ENCODE measurements around the gene HSD11B1L.

HSD11B1L gene

GRCh38 chr19:5682107-5682482 is 1.3 kb downstream of the HSD11B1L start:
- Histone ChIP-seq H3K4me3 (ENCODE audit: low read depth, low read length) (no peak overlapping the region), H3K4me2 (ENCODE audit: low read length) (no peak overlapping the region), H2AK5ac (ENCODE audit: low read length) (no peak overlapping the region), H3K36me3 (ENCODE audit: control insufficient read depth in 1 of 2, insufficient read depth in 2 of 2, low read length in 2 of 2) (peaks cover 6 to 8% of the 10 kb centered on the region in 2 experiments), H3K79me1 (ENCODE audit: low read length) (peaks cover 14% of the 10 kb centered on the region), H2AFZ (ENCODE audit: insufficient read depth, low read length, poor library complexity) (no peak overlapping the region), H2BK5ac (ENCODE audit: low read depth, low read length, poor library complexity) (no peak overlapping the region), H3K14ac (ENCODE audit: low read length) (no peak overlapping the region), H3K79me2 (ENCODE audit: control insufficient read depth, insufficient read depth, low read length, poor library complexity) (peaks cover 12% of the 10 kb centered on the region), H3K4ac (ENCODE audit: low read depth, low read length) (no peak overlapping the region), H4K12ac (ENCODE audit: low read depth, low read length) (no peak overlapping the region), H3K23ac (ENCODE audit: low read length) (no peak overlapping the region), H3K27ac (ENCODE audit: low read depth, low read length) (no peak overlapping the region), H4K91ac (ENCODE audit: low read depth, low read length) (no peak overlapping the region), H3K27me3 (ENCODE audit: insufficient read depth, low read length) (no peaks in the 10 kb centered on the region), H3K9ac (ENCODE audit: low read length) (no peak overlapping the region), H2BK120ac (ENCODE audit: insufficient read depth, low read length, poor library complexity) (no peak overlapping the region), H3K18ac (ENCODE audit: low read length) (no peak overlapping the region), H3K4me1 (ENCODE audit: control insufficient read depth in 1 of 2, insufficient read depth in 2 of 2, low read length in 2 of 2) (peaks cover 16 to 19% of the 10 kb centered on the region in 2 experiments), H2BK12ac (ENCODE audit: low read length) (no peak overlapping the region), H3K9me3 (ENCODE audit: insufficient read depth, low read depth, low read length) (no peaks in the 10 kb centered on the region), H4K8ac (ENCODE audit: low read depth, low read length) (no peak overlapping the region)
- no peak for DNase-seq
- no CpG with 5 or more reads among the region's 3 CpGs for WGBS (ENCODE audit: extremely low coverage, insufficient coverage, insufficient read length)

- peaks cover 16 to 24% of the 10 kb centered on the region in 2 experiments for H3K4me1 ChIP-seq (ENCODE audit: control insufficient read depth in 1 of 2, insufficient read depth in 2 of 2, low read length in 2 of 2)
- H3K14ac ChIP-seq (ENCODE audit: low read length) = no peak overlapping the region
- H3K27me3 ChIP-seq (ENCODE audit: insufficient read depth, low read length) = no peaks in the 10 kb centered on the region
- no peak overlapping the region for H3K4me2 ChIP-seq (ENCODE audit: low read length)
- H3K27ac ChIP-seq (ENCODE audit: low read depth, low read length) = no peak overlapping the region
- H2BK120ac ChIP-seq (ENCODE audit: insufficient read depth, low read length, poor library complexity) = no peak overlapping the region
- no peak overlapping the region for H3K23ac ChIP-seq (ENCODE audit: low read length)
- peaks cover 1 to 2% of the 10 kb centered on the region in 2 experiments for H3K36me3 ChIP-seq (ENCODE audit: control insufficient read depth in 1 of 2, insufficient read depth in 2 of 2, low read length in 2 of 2)
- no CpG with 5 or more reads among the region's 10 CpGs for WGBS (ENCODE audit: extremely low coverage, insufficient coverage, insufficient read length)
- H3K9me3 ChIP-seq (ENCODE audit: insufficient read depth, low read depth, low read length) = no peaks in the 10 kb centered on the region
- no peak overlapping the region for H3K18ac ChIP-seq (ENCODE audit: low read length)
- H3K9ac ChIP-seq (ENCODE audit: low read length) = no peak overlapping the region
- H3K4ac ChIP-seq (ENCODE audit: low read depth, low read length) = no peak overlapping the region
- H2BK12ac ChIP-seq (ENCODE audit: low read length) = no peak overlapping the region
- no peak overlapping the region for H2BK5ac ChIP-seq (ENCODE audit: low read depth, low read length, poor library complexity)
- peak in 1 of 2 donors; percentile 64 for DNase-seq
- H2AFZ ChIP-seq (ENCODE audit: insufficient read depth, low read length, poor library complexity) = no peak overlapping the region
- H3K79me1 ChIP-seq (ENCODE audit: low read length) = peaks cover 14% of the 10 kb centered on the region
- no peak overlapping the region for H4K91ac ChIP-seq (ENCODE audit: low read depth, low read length)
- no peak overlapping the region for H4K12ac ChIP-seq (ENCODE audit: low read depth, low read length)
- H2AK5ac ChIP-seq (ENCODE audit: low read length) = no peak overlapping the region
- no peak overlapping the region for H4K8ac ChIP-seq (ENCODE audit: low read depth, low read length)
- H3K79me2 ChIP-seq (ENCODE audit: control insufficient read depth, insufficient read depth, low read length, poor library complexity) = peaks cover 12% of the 10 kb centered on the region
- no peak overlapping the region for H3K4me3 ChIP-seq (ENCODE audit: low read depth, low read length)
These were observed 2.5 kb downstream of the HSD11B1L start for GRCh38 chr19:5683177-5683886.

- Histone ChIP-seq H2BK120ac (ENCODE audit: insufficient read depth, low read length, poor library complexity) (no peak overlapping the region), H3K9me3 (ENCODE audit: insufficient read depth, low read depth, low read length) (no peaks in the 10 kb centered on the region), H3K27me3 (ENCODE audit: insufficient read depth, low read length) (no peaks in the 10 kb centered on the region), H4K91ac (ENCODE audit: low read depth, low read length) (no peak overlapping the region), H3K4ac (ENCODE audit: low read depth, low read length) (no peak overlapping the region), H2BK12ac (ENCODE audit: low read length) (no peak overlapping the region), H3K4me3 (ENCODE audit: low read depth, low read length) (no peak overlapping the region), H2BK5ac (ENCODE audit: low read depth, low read length, poor library complexity) (no peak overlapping the region), H2AK5ac (ENCODE audit: low read length) (no peak overlapping the region), H4K8ac (ENCODE audit: low read depth, low read length) (no peak overlapping the region), H3K14ac (ENCODE audit: low read length) (no peak overlapping the region), H3K79me1 (ENCODE audit: low read length) (peaks cover 13% of the 10 kb centered on the region), H3K27ac (ENCODE audit: low read depth, low read length) (no peak overlapping the region), H4K12ac (ENCODE audit: low read depth, low read length) (no peak overlapping the region), H3K79me2 (ENCODE audit: control insufficient read depth, insufficient read depth, low read length, poor library complexity) (peaks cover 8% of the 10 kb centered on the region), H3K9ac (ENCODE audit: low read length) (no peak overlapping the region), H3K4me1 (ENCODE audit: control insufficient read depth in 1 of 2, insufficient read depth in 2 of 2, low read length in 2 of 2) (peaks cover 9 to 20% of the 10 kb centered on the region in 2 experiments), H3K36me3 (ENCODE audit: control insufficient read depth in 1 of 2, insufficient read depth in 2 of 2, low read length in 2 of 2) (no peaks in the 10 kb centered on the region), H3K23ac (ENCODE audit: low read length) (no peak overlapping the region), H3K4me2 (ENCODE audit: low read length) (no peak overlapping the region), H2AFZ (ENCODE audit: insufficient read depth, low read length, poor library complexity) (no peak overlapping the region), H3K18ac (ENCODE audit: low read length) (no peak overlapping the region)
- no CpG with 5 or more reads among the region's 22 CpGs for WGBS (ENCODE audit: extremely low coverage, insufficient coverage, insufficient read length)
- no peak for DNase-seq
These were observed 4.0 kb downstream of the HSD11B1L start for GRCh38 chr19:5684694-5685430.

GRCh38 chr19:5686326-5686646 is 5.5 kb downstream of the HSD11B1L start:
- H2AFZ ChIP-seq (ENCODE audit: insufficient read depth, low read length, poor library complexity) = peak overlapping the region; percentile 72
- no peak overlapping the region for H3K4me3 ChIP-seq (ENCODE audit: low read depth, low read length)
- peaks cover 9% of the 10 kb centered on the region for H3K79me1 ChIP-seq (ENCODE audit: low read length)
- no peak for DNase-seq
- peaks cover 6 to 17% of the 10 kb centered on the region in 2 experiments for H3K4me1 ChIP-seq (ENCODE audit: control insufficient read depth in 1 of 2, insufficient read depth in 2 of 2, low read length in 2 of 2)
- H4K12ac ChIP-seq (ENCODE audit: low read depth, low read length) = no peak overlapping the region
- no peak overlapping the region for H2BK5ac ChIP-seq (ENCODE audit: low read depth, low read length, poor library complexity)
- H3K4me2 ChIP-seq (ENCODE audit: low read length) = peak overlapping the region; percentile 76
- no peak overlapping the region for H3K4ac ChIP-seq (ENCODE audit: low read depth, low read length)
- WGBS (ENCODE audit: extremely low coverage, insufficient coverage, insufficient read length) = no CpG with 5 or more reads among the region's 16 CpGs
- H3K9ac ChIP-seq (ENCODE audit: low read length) = no peak overlapping the region
- no peak overlapping the region for H2BK12ac ChIP-seq (ENCODE audit: low read length)
- H3K18ac ChIP-seq (ENCODE audit: low read length) = no peak overlapping the region
- H3K14ac ChIP-seq (ENCODE audit: low read length) = no peak overlapping the region
- no peak overlapping the region for H4K91ac ChIP-seq (ENCODE audit: low read depth, low read length)
- H3K23ac ChIP-seq (ENCODE audit: low read length) = no peak overlapping the region
- H3K9me3 ChIP-seq (ENCODE audit: insufficient read depth, low read depth, low read length) = no peaks in the 10 kb centered on the region
- no peaks in the 10 kb centered on the region for H3K27me3 ChIP-seq (ENCODE audit: insufficient read depth, low read length)
- peak overlapping the region; percentile 29 for H4K8ac ChIP-seq (ENCODE audit: low read depth, low read length)
- no peak overlapping the region for H3K27ac ChIP-seq (ENCODE audit: low read depth, low read length)
- peaks cover 12% of the 10 kb centered on the region for H3K79me2 ChIP-seq (ENCODE audit: control insufficient read depth, insufficient read depth, low read length, poor library complexity)
- H2AK5ac ChIP-seq (ENCODE audit: low read length) = no peak overlapping the region
- no peak overlapping the region for H2BK120ac ChIP-seq (ENCODE audit: insufficient read depth, low read length, poor library complexity)
- H3K36me3 ChIP-seq (ENCODE audit: control insufficient read depth in 1 of 2, insufficient read depth in 2 of 2, low read length in 2 of 2) = peaks cover under 1 to 2% of the 10 kb centered on the region in 2 experiments
